GM10266 (cell line): ENCODE data around the gene CUBN.

Source experiments
- DNase-seq: peaks from one replicate; pipeline ENCODE4 v3.0.0; 2012; ENCODE audit errors: extremely low spot score
- CTCF ChIP-seq: IDR thresholded peaks from 2 replicates; pipeline ENCODE4 v1.5.1; 2012; ENCODE audit warnings: mild to moderate bottlenecking, low read depth; ENCODE audit not compliant: control insufficient read depth, insufficient read depth; ENCODE audit errors: missing control alignments

CUBN gene

GRCh38 chr10:17109475-17110207, 20.0 kb downstream of the CUBN start:
- DNase-seq: no peak
- no peak for TF ChIP-seq CTCF

- DNase-seq: no peak
- TF ChIP-seq CTCF: no peak
These were observed 20.6 kb downstream of the CUBN start for GRCh38 chr10:17109046-17109445.

- no peak for DNase-seq
- TF ChIP-seq CTCF: no peak
These were observed 22.6 kb downstream of the CUBN start for GRCh38 chr10:17106991-17107390.

GRCh38 chr10:17101910-17102266, 27.7 kb downstream of the CUBN start:
- TF ChIP-seq CTCF: no peak
- no peak for DNase-seq

GRCh38 chr10:17101257-17101909, 28.2 kb downstream of the CUBN start:
- no peak for TF ChIP-seq CTCF
- no peak for DNase-seq

DNA sequence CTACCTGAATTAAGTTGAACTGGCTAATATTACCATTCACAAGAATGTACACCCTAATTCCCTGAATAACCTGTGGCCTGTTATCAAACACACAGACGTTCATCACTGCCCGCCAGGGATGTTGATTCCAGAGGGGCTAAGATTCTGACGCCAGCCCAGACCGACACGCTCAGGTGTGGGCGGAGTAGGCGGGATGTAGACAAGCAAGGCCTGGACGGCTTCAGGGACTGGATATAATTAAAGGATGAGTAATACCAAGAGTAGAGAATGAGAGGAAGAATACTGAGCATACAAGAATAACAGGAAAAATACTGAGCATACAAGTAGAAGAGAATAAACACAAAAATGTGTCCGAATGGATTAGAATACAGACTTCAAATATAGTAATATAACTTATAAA, 29.0 kb downstream of the CUBN start:
- DNase-seq: no peak
- no peak for TF ChIP-seq CTCF

GRCh38 chr10:17098012-17098411, 31.6 kb downstream of the CUBN start:
- DNase-seq: no peak
- TF ChIP-seq CTCF: no peak
